ENCODE results near the gene WDR18. TPM values are rescaled to one million over a fixed set of nuclear protein-coding genes. Genes with fewer than 3 reads are reported as not detected.

The WDR18 gene
- total RNA-seq, 4 donors from 2014 or later, result 15.2 to 73.5 (median 46.8) TPM

GRCh38 chr19:1035998-1036621, 52.0 kb downstream of the WDR18 start:
- Histone ChIP-seq H3K36me3 (peaks cover 17 to 22% of the 10 kb centered on the region in 2 donors), H3K4me3 (replicated peaks in 1 of 3) (no peak overlapping the region), H3K9me3 (no peaks in the 10 kb centered on the region), H3K27me3 (no peaks in the 10 kb centered on the region), H3K27ac (no peak overlapping the region), H3K4me1 (peaks cover 10 to 14% of the 10 kb centered on the region in 2 donors)
- intact Hi-C loops (cut with DNase I), result no loop called here
- DNase-seq, result no peak
- no peak for TF ChIP-seq POLR2A (IDR thresholded peaks at IDR 0.05)
- TF ChIP-seq, protein P1, sequence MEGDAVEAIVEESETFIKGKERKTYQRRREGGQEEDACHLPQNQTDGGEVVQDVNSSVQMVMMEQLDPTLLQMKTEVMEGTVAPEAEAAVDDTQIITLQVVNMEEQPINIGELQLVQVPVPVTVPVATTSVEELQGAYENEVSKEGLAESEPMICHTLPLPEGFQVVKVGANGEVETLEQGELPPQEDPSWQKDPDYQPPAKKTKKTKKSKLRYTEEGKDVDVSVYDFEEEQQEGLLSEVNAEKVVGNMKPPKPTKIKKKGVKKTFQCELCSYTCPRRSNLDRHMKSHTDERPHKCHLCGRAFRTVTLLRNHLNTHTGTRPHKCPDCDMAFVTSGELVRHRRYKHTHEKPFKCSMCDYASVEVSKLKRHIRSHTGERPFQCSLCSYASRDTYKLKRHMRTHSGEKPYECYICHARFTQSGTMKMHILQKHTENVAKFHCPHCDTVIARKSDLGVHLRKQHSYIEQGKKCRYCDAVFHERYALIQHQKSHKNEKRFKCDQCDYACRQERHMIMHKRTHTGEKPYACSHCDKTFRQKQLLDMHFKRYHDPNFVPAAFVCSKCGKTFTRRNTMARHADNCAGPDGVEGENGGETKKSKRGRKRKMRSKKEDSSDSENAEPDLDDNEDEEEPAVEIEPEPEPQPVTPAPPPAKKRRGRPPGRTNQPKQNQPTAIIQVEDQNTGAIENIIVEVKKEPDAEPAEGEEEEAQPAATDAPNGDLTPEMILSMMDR (IDR thresholded peaks at IDR 0.05), result no peak
- 86 to 89% methylated on average over 21 to 29 of the region's 29 CpGs for WGBS, 2 donors

- H3K9me3 ChIP-seq, result no peaks in the 10 kb centered on the region
- DNase-seq, result no peak
- TF ChIP-seq, protein P1 (IDR thresholded peaks at IDR 0.05), result no peak
- no peak for TF ChIP-seq POLR2A (IDR thresholded peaks at IDR 0.05)
- 82 to 84% methylated on average over 17 to 21 of the region's 22 CpGs for WGBS, 2 donors
- intact Hi-C loops (cut with DNase I), result no loop called here
- no peak overlapping the region for H3K27ac ChIP-seq
- H3K27me3 ChIP-seq, result no peaks in the 10 kb centered on the region
- H3K4me1 ChIP-seq, result peaks cover 10 to 23% of the 10 kb centered on the region in 2 donors
- peaks cover 8 to 12% of the 10 kb centered on the region in 2 donors for H3K36me3 ChIP-seq
- no peak overlapping the region for H3K4me3 ChIP-seq (replicated peaks in 1 of 3)
Observed at GRCh38 chr19:1037621-1038064, 53.5 kb downstream of the WDR18 start.

DNA sequence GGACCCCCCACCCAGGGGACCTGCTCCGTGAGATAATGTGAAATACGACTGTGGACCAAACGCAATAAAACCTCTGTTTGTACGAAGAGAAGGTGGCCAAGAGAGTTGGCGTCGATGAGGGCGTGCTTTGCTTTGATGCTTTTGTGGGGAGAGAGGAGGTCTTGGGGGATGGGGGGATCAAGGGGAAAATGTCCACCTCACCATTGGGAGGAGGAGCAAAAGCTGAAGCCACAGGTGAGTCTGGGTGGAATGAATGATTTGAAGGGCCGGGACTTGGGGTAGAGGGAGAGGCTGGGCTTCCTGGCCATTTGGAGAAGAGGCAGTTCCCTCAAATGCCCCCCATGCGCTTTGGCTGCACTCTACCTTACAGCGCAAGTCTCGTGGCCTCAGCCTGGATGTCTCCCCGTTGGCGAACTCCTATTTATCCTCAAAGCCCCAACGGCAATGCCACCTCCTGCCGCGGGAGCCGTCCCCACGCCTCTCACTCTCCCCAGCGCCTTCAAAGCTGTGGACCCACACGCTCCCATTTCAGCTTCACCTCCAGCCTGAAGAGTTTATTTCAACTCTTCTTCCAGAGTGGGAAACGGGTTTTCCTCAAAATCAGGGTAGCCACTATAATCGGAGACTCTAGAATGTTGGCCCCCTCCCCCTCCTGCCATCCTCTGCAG, 55.0 kb downstream of the WDR18 start:
- 72 to 77% methylated on average over 22 of the region's 22 CpGs for WGBS, 2 donors
- Histone ChIP-seq H3K27ac (no peak overlapping the region), H3K36me3 (peaks cover 0 to 6% of the 10 kb centered on the region in 2 donors), H3K9me3 (no peaks in the 10 kb centered on the region), H3K4me3 (replicated peaks in 1 of 3) (no peak overlapping the region), H3K27me3 (no peaks in the 10 kb centered on the region), H3K4me1 (peaks cover 10 to 29% of the 10 kb centered on the region in 2 donors)
- no peak for DNase-seq
- intact Hi-C loops (cut with DNase I), result no loop called here
- TF ChIP-seq, protein P1 (IDR thresholded peaks at IDR 0.05), result no peak
- no peak for TF ChIP-seq POLR2A (IDR thresholded peaks at IDR 0.05)

DNA sequence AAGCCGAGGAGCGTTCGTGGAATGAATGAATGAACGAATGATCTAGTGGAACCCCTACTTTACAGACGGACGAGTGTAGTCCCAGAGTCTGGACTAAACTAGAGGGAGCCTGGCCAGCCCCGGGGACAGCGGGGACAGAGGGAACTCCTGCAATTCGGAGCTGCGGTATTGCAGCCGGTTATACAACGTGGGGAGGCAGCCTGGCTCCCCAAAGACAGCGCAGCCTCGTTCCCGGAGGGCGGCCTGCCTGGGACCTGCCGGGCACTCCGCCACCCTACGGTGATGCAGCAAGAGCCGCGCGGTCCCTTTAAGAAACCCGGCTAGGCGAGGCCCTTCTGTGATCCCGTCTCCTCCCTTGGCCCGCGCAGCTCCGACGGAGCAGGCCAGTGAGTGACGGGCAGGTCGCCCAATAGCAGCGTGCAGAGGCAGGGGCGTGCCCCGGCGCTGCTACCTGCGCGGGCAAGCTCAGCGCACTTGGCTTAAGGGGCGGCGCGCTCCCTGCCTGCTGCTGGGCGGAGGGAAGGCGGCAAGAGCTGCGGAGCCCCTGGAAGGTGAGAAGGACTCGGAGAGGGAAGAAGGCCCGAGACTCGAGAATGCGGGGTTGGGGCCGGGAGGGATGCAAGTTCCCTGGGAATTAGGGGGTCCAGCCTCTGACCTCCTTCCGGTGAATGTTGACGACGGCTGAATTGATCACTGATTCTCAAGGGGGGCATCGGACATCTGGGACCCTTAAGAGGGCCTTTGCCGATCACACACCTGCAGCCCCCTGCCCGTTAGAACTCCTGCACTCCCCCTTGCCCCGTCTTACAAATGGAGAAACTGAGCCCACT, 55.7 kb downstream of the WDR18 start, which contains the start of gene ABCA7:
Gene ABCA7 (plus strand): TSS at position 462 of the 830 bp plus-strand sequence. CDS start 1,255 bp downstream, outside the sequence.
- WGBS, 2 donors, result 6 to 8% methylated on average over 16 to 19 of the region's 56 CpGs
- intact Hi-C loops (cut with DNase I), result no loop called here
- Histone ChIP-seq H3K27me3 (no peaks in the 10 kb centered on the region), H3K4me3 (replicated peaks in 1 of 3) (peak within 1 kb of the TSS in 2 of 3 donors; percentile 35 to 44), H3K36me3 (peaks cover 0 to 6% of the 10 kb centered on the region in 2 donors), H3K4me1 (peaks cover 10 to 29% of the 10 kb centered on the region in 2 donors), H3K27ac (peak within 1 kb of the TSS in 1 of 3 donors; percentile 18), H3K9me3 (no peaks in the 10 kb centered on the region)
- TF ChIP-seq, protein P1 (IDR thresholded peaks at IDR 0.05), result peak in 1 of 6 experiments; percentile 28
- TF ChIP-seq POLR2A (IDR thresholded peaks at IDR 0.05), result peak; percentile 22 to 87
- DNase-seq, result peak; percentile 99

Data from thyroid gland (tissue), 4 donors.